VCaP (cell line): ENCODE data around the gene MAGEB3.
A peak's percentile ranks its signal among the peaks of the same experiment; 100 is the strongest.
"Not testable (repeated sequence)": the region's sequence is repeated elsewhere in the genome, so short reads cannot be mapped to it uniquely, and the experiment has no call there.

Experiments used
- H3K27ac ChIP-seq: fragments of 450-650 bp; 2 replicates; pipeline ENCODE4 v1.5.1; 2017
- CTCF ChIP-seq: fragments of 450-650 bp; conservative IDR thresholded peaks from 2 replicates; pipeline ENCODE4 v1.5.1; 2017; ENCODE audit warnings: mild to moderate bottlenecking, moderate library complexity

The MAGEB3 gene

GRCh38 chrX:30230395-30230794, at the start of gene MAGEB3:
Gene MAGEB3 (plus strand): TSS chrX:30230657. CDS start chrX:30235925, 5,268 bp downstream.
- no peak within 1 kb of the TSS for H3K27ac ChIP-seq
- no peak for TF ChIP-seq CTCF

- TF ChIP-seq CTCF: no peak
- H3K27ac ChIP-seq: no peak overlapping the region
Observed at GRCh38 chrX:30181353-30181752, 49.1 kb upstream of the MAGEB3 start.

- no peak overlapping the region for H3K27ac ChIP-seq
- no peak for TF ChIP-seq CTCF
Observed at GRCh38 chrX:30183554-30183953, 46.9 kb upstream of the MAGEB3 start.

- no peak overlapping the region for H3K27ac ChIP-seq
- TF ChIP-seq CTCF: no peak
Observed at GRCh38 chrX:30190426-30190825, 40.0 kb upstream of the MAGEB3 start.

GRCh38 chrX:30193910-30194309, 36.5 kb upstream of the MAGEB3 start:
- H3K27ac ChIP-seq: not testable (repeated sequence)

- H3K27ac ChIP-seq: no peak overlapping the region
- TF ChIP-seq CTCF: peak; percentile 64
Observed at GRCh38 chrX:30196322-30196721, 34.1 kb upstream of the MAGEB3 start.

GRCh38 chrX:30212172-30212571, 18.3 kb upstream of the MAGEB3 start:
- TF ChIP-seq CTCF: no peak
- no peak overlapping the region for H3K27ac ChIP-seq

GRCh38 chrX:30215357-30215843, 15.1 kb upstream of the MAGEB3 start, which contains the start of gene MAGEB2:
Gene MAGEB2 (plus strand): TSS chrX:30215563. CDS start chrX:30218581, 3,018 bp downstream.
- no peak within 1 kb of the TSS for H3K27ac ChIP-seq
- no peak for TF ChIP-seq CTCF
